A549 (cell line): ENCODE measurements around the gene CNGA1.

Experiments used
- CEBPB ChIP-seq, 2 experiments: fragments of >200 bp in 1 of 2; sonication (Bioruptor Twin) in 1 of 2; formaldehyde crosslinking in 1 of 2; IDR thresholded peaks; 2 replicates each; pipeline ENCODE4 v1.6.1; 2012 to 2016
- EP300 ChIP-seq, 2 experiments: fragments of >200 bp; sonication (Bioruptor Twin); formaldehyde crosslinking; IDR thresholded peaks; 2 replicates in 1 of 2; 3 replicates in 1 of 2; pipeline ENCODE4 v1.6.1; 2016 to 2017
- FOXS1 ChIP-seq: fragments of 250-450 bp; sonication (Bioruptor Pico); IDR thresholded peaks from 2 replicates; pipeline ENCODE4 v1.5.0; 2020; ENCODE audit warnings: mild to moderate bottlenecking, moderate library complexity
- HDAC2 ChIP-seq: fragments of 200-600 bp; sonication (generic); IDR thresholded peaks from 2 replicates; pipeline ENCODE4 v1.6.1; 2016
- HOXA7 ChIP-seq: fragments of 250-450 bp; sonication (Bioruptor Pico); IDR thresholded peaks from 2 replicates; pipeline ENCODE4 v1.5.0; 2020; ENCODE audit warnings: mild to moderate bottlenecking, moderate library complexity
- MAZ ChIP-seq: fragments of 150-350 bp; IDR thresholded peaks from 2 replicates; pipeline ENCODE4 v1.6.1; 2014; ENCODE audit warnings: antibody characterized with exemption, low read depth, low read length, borderline replicate concordance
- MYC ChIP-seq: IDR thresholded peaks from 2 replicates; pipeline ENCODE4 v1.6.1; 2012; ENCODE audit warnings: mild to moderate bottlenecking, inconsistent platforms, low read length, improper control_type of control experiment, borderline replicate concordance
- POLR2A ChIP-seq: IDR thresholded peaks from 2 replicates; pipeline ENCODE4 v1.6.1; 2012; ENCODE audit warnings: mild to moderate bottlenecking, low read length
- RCOR1 ChIP-seq: fragments of 150-350 bp; IDR thresholded peaks from 2 replicates; pipeline ENCODE4 v1.6.1; 2014; ENCODE audit warnings: antibody characterized with exemption, low read length, low read depth
- TF ChIP-seq, protein P1 (sequence below): fragments of 200-600 bp; sonication (generic); IDR thresholded peaks from 2 replicates; pipeline ENCODE4 v1.6.1; 2016; ENCODE audit warnings: antibody characterized with exemption, mild to moderate bottlenecking, moderate library complexity
- TF ChIP-seq, protein P2 (sequence below): fragments of >200 bp; sonication (Bioruptor Twin); formaldehyde crosslinking; IDR thresholded peaks from 3 replicates; pipeline ENCODE4 v1.5.1; 2016
- TF ChIP-seq, protein P3 (sequence below): IDR thresholded peaks from 2 replicates; pipeline ENCODE4 v1.6.1; 2012

DNA sequence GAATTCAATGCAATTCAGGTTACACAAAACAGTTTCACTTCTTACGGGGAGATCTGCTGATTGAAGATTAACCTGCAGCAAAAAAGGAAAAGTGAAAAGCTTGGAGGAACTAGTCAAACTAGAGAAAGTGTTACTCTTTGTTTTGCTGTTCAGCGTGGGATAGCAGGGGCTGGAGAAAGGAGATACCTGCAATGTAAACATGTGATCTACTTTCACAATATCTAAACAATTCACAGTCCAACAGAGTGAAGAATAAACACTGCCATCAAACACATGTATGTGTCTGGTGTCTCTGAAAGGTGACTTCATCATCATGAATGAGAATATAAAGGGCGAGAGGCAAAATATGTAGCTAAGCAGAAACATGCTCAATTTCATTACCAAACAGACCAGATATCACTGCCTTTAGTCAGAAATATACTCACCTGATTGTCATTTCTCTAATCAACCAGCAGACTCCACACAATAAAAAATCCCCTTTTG lies 26.5 kb upstream of the CNGA1 start:
- TF ChIP-seq MAZ: no peak
- TF ChIP-seq, protein P1, sequence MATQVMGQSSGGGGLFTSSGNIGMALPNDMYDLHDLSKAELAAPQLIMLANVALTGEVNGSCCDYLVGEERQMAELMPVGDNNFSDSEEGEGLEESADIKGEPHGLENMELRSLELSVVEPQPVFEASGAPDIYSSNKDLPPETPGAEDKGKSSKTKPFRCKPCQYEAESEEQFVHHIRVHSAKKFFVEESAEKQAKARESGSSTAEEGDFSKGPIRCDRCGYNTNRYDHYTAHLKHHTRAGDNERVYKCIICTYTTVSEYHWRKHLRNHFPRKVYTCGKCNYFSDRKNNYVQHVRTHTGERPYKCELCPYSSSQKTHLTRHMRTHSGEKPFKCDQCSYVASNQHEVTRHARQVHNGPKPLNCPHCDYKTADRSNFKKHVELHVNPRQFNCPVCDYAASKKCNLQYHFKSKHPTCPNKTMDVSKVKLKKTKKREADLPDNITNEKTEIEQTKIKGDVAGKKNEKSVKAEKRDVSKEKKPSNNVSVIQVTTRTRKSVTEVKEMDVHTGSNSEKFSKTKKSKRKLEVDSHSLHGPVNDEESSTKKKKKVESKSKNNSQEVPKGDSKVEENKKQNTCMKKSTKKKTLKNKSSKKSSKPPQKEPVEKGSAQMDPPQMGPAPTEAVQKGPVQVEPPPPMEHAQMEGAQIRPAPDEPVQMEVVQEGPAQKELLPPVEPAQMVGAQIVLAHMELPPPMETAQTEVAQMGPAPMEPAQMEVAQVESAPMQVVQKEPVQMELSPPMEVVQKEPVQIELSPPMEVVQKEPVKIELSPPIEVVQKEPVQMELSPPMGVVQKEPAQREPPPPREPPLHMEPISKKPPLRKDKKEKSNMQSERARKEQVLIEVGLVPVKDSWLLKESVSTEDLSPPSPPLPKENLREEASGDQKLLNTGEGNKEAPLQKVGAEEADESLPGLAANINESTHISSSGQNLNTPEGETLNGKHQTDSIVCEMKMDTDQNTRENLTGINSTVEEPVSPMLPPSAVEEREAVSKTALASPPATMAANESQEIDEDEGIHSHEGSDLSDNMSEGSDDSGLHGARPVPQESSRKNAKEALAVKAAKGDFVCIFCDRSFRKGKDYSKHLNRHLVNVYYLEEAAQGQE: no peak
- TF ChIP-seq, protein P2, sequence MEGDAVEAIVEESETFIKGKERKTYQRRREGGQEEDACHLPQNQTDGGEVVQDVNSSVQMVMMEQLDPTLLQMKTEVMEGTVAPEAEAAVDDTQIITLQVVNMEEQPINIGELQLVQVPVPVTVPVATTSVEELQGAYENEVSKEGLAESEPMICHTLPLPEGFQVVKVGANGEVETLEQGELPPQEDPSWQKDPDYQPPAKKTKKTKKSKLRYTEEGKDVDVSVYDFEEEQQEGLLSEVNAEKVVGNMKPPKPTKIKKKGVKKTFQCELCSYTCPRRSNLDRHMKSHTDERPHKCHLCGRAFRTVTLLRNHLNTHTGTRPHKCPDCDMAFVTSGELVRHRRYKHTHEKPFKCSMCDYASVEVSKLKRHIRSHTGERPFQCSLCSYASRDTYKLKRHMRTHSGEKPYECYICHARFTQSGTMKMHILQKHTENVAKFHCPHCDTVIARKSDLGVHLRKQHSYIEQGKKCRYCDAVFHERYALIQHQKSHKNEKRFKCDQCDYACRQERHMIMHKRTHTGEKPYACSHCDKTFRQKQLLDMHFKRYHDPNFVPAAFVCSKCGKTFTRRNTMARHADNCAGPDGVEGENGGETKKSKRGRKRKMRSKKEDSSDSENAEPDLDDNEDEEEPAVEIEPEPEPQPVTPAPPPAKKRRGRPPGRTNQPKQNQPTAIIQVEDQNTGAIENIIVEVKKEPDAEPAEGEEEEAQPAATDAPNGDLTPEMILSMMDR: no peak
- no peak for TF ChIP-seq HDAC2
- TF ChIP-seq HOXA7 (CRISPR knock-in tag): no peak
- no peak for TF ChIP-seq FOXS1 (CRISPR knock-in tag)
- no peak for TF ChIP-seq CEBPB (IDR thresholded peaks at IDR 0.05)
- TF ChIP-seq POLR2A: no peak
- no peak for TF ChIP-seq RCOR1
- TF ChIP-seq MYC: no peak
- TF ChIP-seq EP300 (IDR thresholded peaks at IDR 0.05): no peak
- TF ChIP-seq, protein P3, sequence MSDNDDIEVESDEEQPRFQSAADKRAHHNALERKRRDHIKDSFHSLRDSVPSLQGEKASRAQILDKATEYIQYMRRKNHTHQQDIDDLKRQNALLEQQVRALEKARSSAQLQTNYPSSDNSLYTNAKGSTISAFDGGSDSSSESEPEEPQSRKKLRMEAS: no peak
